GM12873 (cell line): ENCODE measurements around the gene WNT9A.

Experiments used
- TF ChIP-seq, protein P1 (sequence below): IDR thresholded peaks from 2 replicates; pipeline ENCODE4 v1.5.1; 2012; ENCODE audit warnings: low read depth, mild to moderate bottlenecking, moderate library complexity, low read length, control low read depth; ENCODE audit not compliant: insufficient read depth; ENCODE audit errors: missing control alignments

WNT9A gene

DNA sequence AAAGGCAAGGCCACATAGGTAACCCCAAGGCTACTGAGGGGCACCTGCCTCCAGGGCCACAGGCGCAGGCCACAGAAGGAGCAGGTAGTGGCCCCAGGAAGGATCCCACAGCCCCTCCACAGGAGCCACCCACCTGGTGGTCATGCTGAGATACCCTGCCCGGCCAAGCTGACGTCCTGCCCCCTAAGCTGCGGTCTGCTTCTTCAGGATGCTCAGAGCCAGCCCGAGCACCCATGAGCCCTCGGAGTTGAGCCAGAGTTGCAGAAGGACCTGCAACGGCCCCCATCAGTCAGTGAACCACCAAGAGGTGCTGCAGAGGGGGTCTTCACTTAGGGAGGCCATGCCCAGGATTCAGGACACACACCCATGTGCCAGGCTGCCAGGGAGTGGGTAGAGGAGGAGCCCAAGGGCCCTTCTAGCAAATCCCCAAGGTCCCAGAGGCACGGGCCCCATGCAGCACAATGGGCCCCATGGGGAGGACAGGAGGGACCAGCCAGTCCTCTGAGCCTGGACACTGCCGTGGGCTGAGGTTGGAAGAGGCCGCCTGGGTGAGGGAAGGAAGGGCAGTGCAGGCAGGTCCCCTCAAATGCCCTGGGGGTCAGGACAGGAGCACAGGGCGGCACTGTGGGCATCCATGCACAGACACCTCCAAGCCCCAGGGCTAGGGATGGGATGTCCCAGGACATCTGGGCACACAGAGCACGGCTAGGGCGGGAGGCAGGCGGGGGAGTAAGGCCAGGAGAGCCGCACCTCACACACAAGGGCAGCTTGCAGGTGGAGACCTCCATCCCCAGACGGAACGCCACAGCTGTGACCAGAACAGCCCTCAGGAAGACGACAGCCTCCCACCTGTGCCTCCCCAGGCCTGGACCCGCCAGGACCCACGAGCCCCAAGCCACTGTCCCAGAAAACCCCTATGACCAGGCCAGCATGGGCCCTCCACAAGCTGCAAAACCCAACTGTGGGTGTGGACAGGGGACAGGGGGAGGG lies 20.5 kb downstream of the WNT9A start:
- TF ChIP-seq, protein P1, sequence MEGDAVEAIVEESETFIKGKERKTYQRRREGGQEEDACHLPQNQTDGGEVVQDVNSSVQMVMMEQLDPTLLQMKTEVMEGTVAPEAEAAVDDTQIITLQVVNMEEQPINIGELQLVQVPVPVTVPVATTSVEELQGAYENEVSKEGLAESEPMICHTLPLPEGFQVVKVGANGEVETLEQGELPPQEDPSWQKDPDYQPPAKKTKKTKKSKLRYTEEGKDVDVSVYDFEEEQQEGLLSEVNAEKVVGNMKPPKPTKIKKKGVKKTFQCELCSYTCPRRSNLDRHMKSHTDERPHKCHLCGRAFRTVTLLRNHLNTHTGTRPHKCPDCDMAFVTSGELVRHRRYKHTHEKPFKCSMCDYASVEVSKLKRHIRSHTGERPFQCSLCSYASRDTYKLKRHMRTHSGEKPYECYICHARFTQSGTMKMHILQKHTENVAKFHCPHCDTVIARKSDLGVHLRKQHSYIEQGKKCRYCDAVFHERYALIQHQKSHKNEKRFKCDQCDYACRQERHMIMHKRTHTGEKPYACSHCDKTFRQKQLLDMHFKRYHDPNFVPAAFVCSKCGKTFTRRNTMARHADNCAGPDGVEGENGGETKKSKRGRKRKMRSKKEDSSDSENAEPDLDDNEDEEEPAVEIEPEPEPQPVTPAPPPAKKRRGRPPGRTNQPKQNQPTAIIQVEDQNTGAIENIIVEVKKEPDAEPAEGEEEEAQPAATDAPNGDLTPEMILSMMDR, result no peak

DNA sequence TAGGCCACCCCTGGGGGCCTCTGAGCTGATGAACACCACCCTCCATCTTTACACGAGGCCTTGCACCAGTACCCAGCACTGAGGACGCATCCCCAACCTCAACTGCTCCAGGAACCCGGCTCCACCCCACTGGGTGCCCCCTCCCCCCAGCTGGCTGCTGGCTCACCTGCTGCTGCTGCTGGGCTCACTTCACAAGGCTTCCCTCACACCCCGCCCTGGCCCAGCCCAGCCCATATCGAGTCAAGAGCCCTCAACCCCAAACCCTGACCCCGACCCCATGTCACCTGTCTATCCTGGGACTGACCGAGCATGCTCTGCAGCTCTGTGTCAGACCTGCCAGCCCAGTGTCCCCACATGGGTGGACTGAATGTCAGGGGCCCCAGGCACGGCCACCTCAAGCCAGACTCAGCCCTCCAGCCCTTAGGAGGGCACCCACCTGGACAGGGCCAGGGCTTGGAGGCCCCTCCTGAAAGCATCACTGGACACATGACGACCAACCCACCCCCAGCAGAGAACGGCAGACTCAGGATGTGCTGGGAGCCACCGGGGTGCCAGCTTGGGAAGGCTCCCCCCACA lies 21.4 kb downstream of the WNT9A start:
- TF ChIP-seq, protein P1, result no peak

- TF ChIP-seq, protein P1, result no peak
These were observed 22.0 kb downstream of the WNT9A start for GRCh38 chr1:227925582-227926198.

DNA sequence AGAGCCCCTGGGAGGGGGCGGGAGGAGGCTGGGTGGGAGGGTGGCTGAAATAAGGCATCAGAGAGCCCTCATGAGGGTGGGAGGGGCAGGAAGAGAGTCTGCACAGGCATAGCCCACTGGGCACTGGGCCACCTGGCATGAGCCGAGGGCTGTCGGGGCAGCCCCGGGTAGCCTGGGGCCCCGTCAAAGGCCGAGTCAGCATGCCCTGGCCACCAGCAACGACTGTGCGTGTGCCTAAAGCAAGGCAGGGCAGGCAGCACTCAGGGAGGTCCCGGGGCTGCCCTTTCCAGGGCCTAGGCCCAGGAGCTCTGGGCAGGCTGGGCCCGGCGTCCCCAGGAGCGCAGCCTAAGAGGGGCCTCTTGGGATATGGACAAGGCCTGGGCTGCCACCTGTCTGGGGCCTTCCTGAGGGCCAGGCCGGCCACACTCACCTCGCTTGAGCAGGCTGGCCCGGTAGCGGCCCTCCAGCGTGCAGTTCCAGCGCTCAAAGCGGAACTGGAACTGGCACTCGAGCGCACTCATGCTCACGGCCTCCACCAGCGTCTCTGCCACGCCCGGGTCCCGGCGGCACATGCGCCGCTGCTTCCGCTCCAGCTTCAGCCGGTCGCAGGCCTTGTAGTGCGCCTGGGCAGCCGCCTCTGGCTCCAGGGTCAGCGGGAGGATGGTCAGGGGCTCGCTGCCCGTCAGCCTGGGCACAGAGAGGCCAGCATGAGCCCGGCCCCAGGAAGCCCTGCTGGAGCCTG lies 22.7 kb downstream of the WNT9A start:
- TF ChIP-seq, protein P1, result no peak

DNA sequence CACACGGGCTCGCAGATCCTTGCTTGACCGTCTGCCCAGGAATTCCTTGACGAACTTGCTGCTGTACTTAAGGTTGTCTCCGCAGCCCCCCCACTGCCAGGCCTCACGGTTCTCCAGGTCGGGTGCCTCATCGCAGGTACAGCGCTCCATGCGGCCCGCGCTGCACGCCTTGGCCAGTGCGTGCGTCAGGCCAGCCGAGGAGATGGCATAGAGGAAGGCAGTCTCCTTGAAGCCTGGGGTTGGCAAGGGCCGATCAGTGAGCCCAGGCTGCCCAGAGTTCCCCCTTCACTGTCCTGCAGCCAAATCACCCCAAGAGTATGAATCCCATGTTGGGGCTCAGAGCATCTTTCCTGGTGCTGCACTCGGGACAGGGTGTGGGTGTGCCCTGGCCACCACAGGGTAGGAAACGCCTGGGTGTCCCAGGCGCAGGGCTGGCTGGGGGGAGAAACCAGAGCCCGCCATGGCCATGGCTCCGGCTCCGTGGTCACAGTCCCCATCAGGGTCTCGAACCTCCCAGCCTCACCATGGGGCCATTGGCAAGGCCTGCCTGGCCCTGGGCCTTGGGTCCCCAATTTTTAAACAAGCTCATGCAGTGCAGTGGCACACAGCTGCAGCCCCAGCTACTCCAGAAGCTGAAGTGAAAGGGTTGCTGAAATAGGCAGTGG lies 23.4 kb downstream of the WNT9A start:
- TF ChIP-seq, protein P1, result no peak

GRCh38 chr1:227923353-227924167 lies 24.2 kb downstream of the WNT9A start:
- TF ChIP-seq, protein P1, result no peak
